Ramos (cell line): Measurements from ENCODE around the gene CYP11A1.

Source experiments
- in situ Hi-C: fragments of 300-500 bp; cut with MboI; formaldehyde crosslinking; loops from one replicate; pipeline ENCODE4 v1.14.3; 2022; ENCODE audit warnings: low sequenced_read_pairs; ENCODE audit not compliant: unreplicated experiment

CYP11A1 gene

GRCh38 chr15:74389241-74390048 is 22.0 kb upstream of the CYP11A1 start:
- in situ Hi-C loops, result no loop called here

- in situ Hi-C loops, result no loop called here
Observed at GRCh38 chr15:74388363-74388951, 21.0 kb upstream of the CYP11A1 start.

- in situ Hi-C loops, result no loop called here
Observed at GRCh38 chr15:74387621-74388362, 20.3 kb upstream of the CYP11A1 start.

- in situ Hi-C loops, result no loop called here
Observed at GRCh38 chr15:74387141-74387541, 19.7 kb upstream of the CYP11A1 start.

GRCh38 chr15:74386496-74387140 is 19.2 kb upstream of the CYP11A1 start:
- in situ Hi-C loops, result no loop called here

- in situ Hi-C loops, result no loop called here
Observed at GRCh38 chr15:74385733-74386132, 18.3 kb upstream of the CYP11A1 start.

- in situ Hi-C loops, result loop anchor here (5.0 kb wide), 1 partner anchor 52 kb away; no protein-coding TSS in a partner anchor
Observed at GRCh38 chr15:74384881-74385643, 17.6 kb upstream of the CYP11A1 start.

- in situ Hi-C loops, result loop anchor here (5.0 kb wide), 1 partner anchor 53 kb away; no protein-coding TSS in a partner anchor
Observed at GRCh38 chr15:74384566-74384880, 17.1 kb upstream of the CYP11A1 start.

GRCh38 chr15:74383695-74384565 is 16.5 kb upstream of the CYP11A1 start:
- in situ Hi-C loops, result loop anchor here (5.0 kb wide), 1 partner anchor 53 kb away; no protein-coding TSS in a partner anchor

GRCh38 chr15:74383286-74383685 is 15.8 kb upstream of the CYP11A1 start:
- in situ Hi-C loops, result loop anchor here (5.0 kb wide), 1 partner anchor 54 kb away; no protein-coding TSS in a partner anchor

- in situ Hi-C loops, result loop anchor here (5.0 kb wide), 1 partner anchor 55 kb away; no protein-coding TSS in a partner anchor
Observed at GRCh38 chr15:74382004-74382816, 14.8 kb upstream of the CYP11A1 start.

GRCh38 chr15:74381481-74381880 is 14.0 kb upstream of the CYP11A1 start:
- in situ Hi-C loops, result loop anchor here (5.0 kb wide), 1 partner anchor 56 kb away; no protein-coding TSS in a partner anchor

- in situ Hi-C loops, result loop anchor here (5.0 kb wide), 1 partner anchor 56 kb away; no protein-coding TSS in a partner anchor
Observed at GRCh38 chr15:74381190-74381453, 13.7 kb upstream of the CYP11A1 start.

- in situ Hi-C loops, result loop anchor here (5.0 kb wide), 1 partner anchor 57 kb away; no protein-coding TSS in a partner anchor
Observed at GRCh38 chr15:74380361-74381189, 13.1 kb upstream of the CYP11A1 start.

- in situ Hi-C loops, result loop anchor here (5.0 to 10.0 kb wide), 2 partner anchors 388 to 576 kb away; partner anchors contain the start of gene RPP25
Observed at GRCh38 chr15:74378848-74379247, 11.4 kb upstream of the CYP11A1 start.

GRCh38 chr15:74377831-74378766 is 10.7 kb upstream of the CYP11A1 start:
- in situ Hi-C loops, result loop anchor here (5.0 to 10.0 kb wide), 2 partner anchors 389 to 577 kb away; partner anchors contain the start of gene RPP25
